T47D (cell line): ENCODE results near the gene BRICD5.

Source experiments
- DNase-seq, 2 experiments: peaks; one replicate each; pipeline versions ENCODE4 v3.0.0 to v3.0.0-alpha.2; 2011 to 2012; ENCODE audit warnings: low read depth in 1 of 2, low spot score in 1 of 2
- JUND ChIP-seq: IDR thresholded peaks from 2 replicates; pipeline ENCODE4 v1.6.1; 2012; ENCODE audit warnings: low read depth
- in situ Hi-C: cut with HindIII; loops from 2 replicates; pipeline ENCODE4 v1.10.0; 2016; ENCODE audit warnings: low sequenced_read_pairs, low pct_unique_long_range_greater_than_20kb

BRICD5 gene

GRCh38 chr16:2187212-2187611 lies 23.5 kb downstream of the BRICD5 start:
- DNase-seq = no peak
- no peak for TF ChIP-seq JUND
- in situ Hi-C loops = no loop called here

GRCh38 chr16:2186505-2186904 lies 24.2 kb downstream of the BRICD5 start:
- no peak for TF ChIP-seq JUND
- in situ Hi-C loops = no loop called here
- DNase-seq = no peak

- TF ChIP-seq JUND = no peak
- in situ Hi-C loops = no loop called here
- no peak for DNase-seq
Observed at GRCh38 chr16:2186064-2186463, 24.6 kb downstream of the BRICD5 start.

GRCh38 chr16:2184962-2185361 lies 25.7 kb downstream of the BRICD5 start:
- no peak for TF ChIP-seq JUND
- in situ Hi-C loops = no loop called here
- no peak for DNase-seq

- in situ Hi-C loops = no loop called here
- TF ChIP-seq JUND = no peak
- no peak for DNase-seq
Observed at GRCh38 chr16:2184346-2184745, 26.3 kb downstream of the BRICD5 start.

- in situ Hi-C loops = no loop called here
- DNase-seq = no peak
- TF ChIP-seq JUND = no peak
Observed at GRCh38 chr16:2183671-2184070, 27.0 kb downstream of the BRICD5 start.

GRCh38 chr16:2181952-2182351 lies 28.7 kb downstream of the BRICD5 start:
- no peak for DNase-seq
- no peak for TF ChIP-seq JUND
- in situ Hi-C loops = no loop called here

- DNase-seq = no peak
- in situ Hi-C loops = no loop called here
- TF ChIP-seq JUND = no peak
Observed at GRCh38 chr16:2180962-2181923, 29.4 kb downstream of the BRICD5 start.

- in situ Hi-C loops = no loop called here
- no peak for TF ChIP-seq JUND
- DNase-seq = no peak
Observed at GRCh38 chr16:2180461-2180860, 30.2 kb downstream of the BRICD5 start.

GRCh38 chr16:2179576-2179975 lies 31.1 kb downstream of the BRICD5 start:
- no peak for TF ChIP-seq JUND
- in situ Hi-C loops = no loop called here
- DNase-seq = no peak

GRCh38 chr16:2179107-2179501 lies 31.6 kb downstream of the BRICD5 start:
- in situ Hi-C loops = no loop called here
- no peak for DNase-seq
- no peak for TF ChIP-seq JUND

- DNase-seq = peak in 1 of 2 experiments; percentile 65
Observed at GRCh38 chr16:2178321-2179106, 32.1 kb downstream of the BRICD5 start.

GRCh38 chr16:2177561-2177960 lies 33.1 kb downstream of the BRICD5 start:
- no peak for DNase-seq
- TF ChIP-seq JUND = no peak
- in situ Hi-C loops = no loop called here

More at GRCh38 chr16:2178321-2179106, 32.1 kb downstream of the BRICD5 start:
- in situ Hi-C loops = no loop called here
- TF ChIP-seq JUND = no peak
